Heart left ventricle (tissue), 13 donors: ENCODE data around the gene ATL2.

Source experiments
- CTCF ChIP-seq, 12 donors: fragments of 200-600 bp; sonication (generic) in 4 of 12; IDR thresholded peaks; one replicate each; pipeline versions ENCODE4 v1.5.0 to v1.8.0; 2018 to 2022; ENCODE audit warnings: antibody characterized with exemption in 12 of 12, mild to moderate bottlenecking in 5 of 12
- POLR2A ChIP-seq, 2 donors: fragments of 450-650 bp; IDR thresholded peaks; one replicate each; pipeline ENCODE4 v1.6.1; 2017; ENCODE audit warnings: antibody characterized with exemption in 2 of 2, mild to moderate bottlenecking in 2 of 2, moderate library complexity in 2 of 2
- donor health status: ischemic (EF 13 %, LVEDD 7.1; RV severe dilation, severe dysfunction).
- donor health status: DM: no; HTN: yes; CAD: no.
- donor health status: DM: no; HTN: no; CAD: no.
- donor health status: ischemic (EF 25% LVEDD 6.9; RV normal size, moderate dysfunction).
- donor health status: ischemic (EF 25% LVEDD 5.7; RV mildly dilated, moderate dysfunction).
- donor health status: ischemic (EF 35%, LVEDD 5.7; RV mildly dilated, moderate dysfunction).
- donor health status: nonischemic (EF 11% LVEDD 7.7; RV severe dilation, severe dysfunction).
- donor health status: DM: yes; HTN: yes; CAD: no.
- donor health status: PGD.
- donor health status: ischemic (EF 29% LVEDD 5.4; RV normal size, mild dysfunction).
- donor health status: nonischemic (EF 23%, LVEDD 6.1; RV moderate dilation, normal function).

- TF ChIP-seq POLR2A (IDR thresholded peaks at IDR 0.05) (no peak), CTCF (IDR thresholded peaks at IDR 0.05) (no peak)
Observed at GRCh38 chr2:38248707-38249106, 128.4 kb downstream of the ATL2 start.
